KMS-11 (cell line): ENCODE results near the gene FOXP4.

Experiments used
- H2AFZ ChIP-seq: fragments of 200-600 bp; sonication (generic); 2 replicates; pipeline ENCODE4 v1.6.1; 2016; ENCODE audit warnings: antibody characterized with exemption, mixed run types, low read depth
- H3K27ac ChIP-seq: fragments of 200-600 bp; sonication (generic); 2 replicates; pipeline ENCODE4 v1.6.1; 2016; ENCODE audit warnings: mild to moderate bottlenecking, mixed run types
- H3K27me3 ChIP-seq: fragments of 200-600 bp; sonication (generic); 2 replicates; pipeline ENCODE4 v1.6.1; 2017; ENCODE audit warnings: mild to moderate bottlenecking, low read depth, mixed run types, moderate library complexity; ENCODE audit not compliant: insufficient read depth
- H3K36me3 ChIP-seq: fragments of 200-600 bp; sonication (generic); 2 replicates; pipeline ENCODE4 v1.6.1; 2017; ENCODE audit warnings: mild to moderate bottlenecking, mixed run types; ENCODE audit not compliant: insufficient read depth
- H3K4me1 ChIP-seq: fragments of 200-600 bp; sonication (generic); 2 replicates; pipeline ENCODE4 v1.6.1; 2016; ENCODE audit warnings: mild to moderate bottlenecking, low read depth, mixed run types; ENCODE audit not compliant: poor library complexity, severe bottlenecking
- H3K4me2 ChIP-seq: fragments of 200-600 bp; sonication (generic); 2 replicates; pipeline ENCODE4 v1.7.0; 2016; ENCODE audit warnings: mild to moderate bottlenecking, mixed run types
- H3K4me3 ChIP-seq: fragments of 200-600 bp; sonication (generic); IDR thresholded peaks from 2 replicates; pipeline ENCODE4 v1.6.1; 2017; ENCODE audit warnings: low read depth, low read length, mixed read lengths; ENCODE audit not compliant: insufficient read depth
- H3K79me2 ChIP-seq: fragments of 200-600 bp; sonication (generic); 2 replicates; pipeline ENCODE4 v1.6.1; 2016; ENCODE audit warnings: low read depth, mixed run types; ENCODE audit not compliant: insufficient read depth
- H3K9ac ChIP-seq: fragments of 200-600 bp; sonication (generic); 2 replicates; pipeline ENCODE4 v1.6.1; 2016; ENCODE audit warnings: mild to moderate bottlenecking, mixed run types
- H4K20me1 ChIP-seq: fragments of 200-600 bp; sonication (generic); 2 replicates; pipeline ENCODE4 v1.6.1; 2016; ENCODE audit warnings: mild to moderate bottlenecking, mixed run types; ENCODE audit not compliant: insufficient read depth
- TF ChIP-seq, protein P1 (sequence below): fragments of 200-600 bp; sonication (generic); conservative IDR thresholded peaks from 2 replicates; pipeline ENCODE4 v1.6.1; 2017; ENCODE audit warnings: low read depth, mild to moderate bottlenecking, antibody characterized with exemption, low read length, moderate library complexity, mixed read lengths

FOXP4 gene

DNA sequence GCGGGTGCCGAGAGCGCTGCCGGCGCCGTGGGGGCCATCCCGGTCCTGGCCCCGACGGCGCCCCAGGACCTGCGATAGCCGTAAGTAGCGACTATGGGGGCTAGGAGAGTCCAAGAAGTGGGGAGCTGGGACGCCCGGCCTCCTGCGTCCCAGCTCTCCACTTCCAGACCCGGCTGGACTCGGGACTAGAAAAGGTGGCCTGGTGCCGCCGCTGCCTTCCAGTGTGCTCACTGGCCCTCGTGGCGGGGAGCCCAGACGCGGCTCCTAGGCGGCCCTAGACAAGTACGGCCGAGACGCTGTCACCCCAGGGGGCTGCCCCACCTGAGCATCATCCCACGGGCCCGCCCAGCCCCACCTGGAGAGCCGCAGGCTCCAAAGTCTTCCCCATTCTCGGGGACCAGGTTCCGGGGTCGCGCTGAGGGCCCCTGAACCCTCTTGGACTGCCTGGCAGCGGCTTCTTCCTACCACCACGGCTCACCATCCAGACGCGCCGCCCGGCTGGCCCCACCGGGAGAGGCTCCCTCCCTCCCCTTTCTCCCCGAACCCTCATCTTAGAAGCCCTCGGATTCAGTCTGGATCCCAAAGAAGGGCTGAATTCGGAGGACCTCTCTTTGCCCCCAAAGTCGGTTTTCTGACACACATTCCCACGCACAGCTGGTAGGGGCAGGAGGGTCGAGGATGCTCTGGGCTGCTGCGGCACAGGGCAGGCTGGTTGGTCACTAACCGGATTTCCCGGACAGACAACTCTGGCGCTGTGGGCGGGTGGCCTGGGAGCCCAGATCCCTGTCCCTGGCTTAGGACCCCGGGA lies 91.2 kb downstream of the FOXP4 start:
- Histone ChIP-seq H3K4me1 (no peaks in the 10 kb centered on the region), H4K20me1 (no peaks in the 10 kb centered on the region), H3K36me3 (no peaks in the 10 kb centered on the region), H3K79me2 (no peaks in the 10 kb centered on the region), H3K4me2 (no peak overlapping the region), H2AFZ (no peak overlapping the region), H3K9ac (no peak overlapping the region), H3K4me3 (no peak overlapping the region), H3K27ac (no peak overlapping the region), H3K27me3 (peaks cover 34% of the 10 kb centered on the region; the same call in 1 of the 2 replicates)
- TF ChIP-seq, protein P1, sequence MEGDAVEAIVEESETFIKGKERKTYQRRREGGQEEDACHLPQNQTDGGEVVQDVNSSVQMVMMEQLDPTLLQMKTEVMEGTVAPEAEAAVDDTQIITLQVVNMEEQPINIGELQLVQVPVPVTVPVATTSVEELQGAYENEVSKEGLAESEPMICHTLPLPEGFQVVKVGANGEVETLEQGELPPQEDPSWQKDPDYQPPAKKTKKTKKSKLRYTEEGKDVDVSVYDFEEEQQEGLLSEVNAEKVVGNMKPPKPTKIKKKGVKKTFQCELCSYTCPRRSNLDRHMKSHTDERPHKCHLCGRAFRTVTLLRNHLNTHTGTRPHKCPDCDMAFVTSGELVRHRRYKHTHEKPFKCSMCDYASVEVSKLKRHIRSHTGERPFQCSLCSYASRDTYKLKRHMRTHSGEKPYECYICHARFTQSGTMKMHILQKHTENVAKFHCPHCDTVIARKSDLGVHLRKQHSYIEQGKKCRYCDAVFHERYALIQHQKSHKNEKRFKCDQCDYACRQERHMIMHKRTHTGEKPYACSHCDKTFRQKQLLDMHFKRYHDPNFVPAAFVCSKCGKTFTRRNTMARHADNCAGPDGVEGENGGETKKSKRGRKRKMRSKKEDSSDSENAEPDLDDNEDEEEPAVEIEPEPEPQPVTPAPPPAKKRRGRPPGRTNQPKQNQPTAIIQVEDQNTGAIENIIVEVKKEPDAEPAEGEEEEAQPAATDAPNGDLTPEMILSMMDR: no peak

- TF ChIP-seq, protein P1: no peak
- no peaks in the 10 kb centered on the region for H3K4me1 ChIP-seq
- H2AFZ ChIP-seq: no peak within 1 kb of the TSS
- H3K27ac ChIP-seq: no peak within 1 kb of the TSS
- peaks cover 42% of the 10 kb centered on the region; the same call in 1 of the 2 replicates for H3K27me3 ChIP-seq
- H3K9ac ChIP-seq: no peak within 1 kb of the TSS
- no peak within 1 kb of the TSS for H3K4me2 ChIP-seq
- H3K4me3 ChIP-seq: no peak within 1 kb of the TSS
- no peaks in the 10 kb centered on the region for H4K20me1 ChIP-seq
- H3K36me3 ChIP-seq: no peaks in the 10 kb centered on the region
- no peaks in the 10 kb centered on the region for H3K79me2 ChIP-seq
Measured at GRCh38 chr6:41638002-41638934, 92.1 kb downstream of the FOXP4 start, which contains the start of gene MDFI. Gene MDFI (plus strand): TSS chr6:41638468. CDS start chr6:41638750, 282 bp downstream.

DNA sequence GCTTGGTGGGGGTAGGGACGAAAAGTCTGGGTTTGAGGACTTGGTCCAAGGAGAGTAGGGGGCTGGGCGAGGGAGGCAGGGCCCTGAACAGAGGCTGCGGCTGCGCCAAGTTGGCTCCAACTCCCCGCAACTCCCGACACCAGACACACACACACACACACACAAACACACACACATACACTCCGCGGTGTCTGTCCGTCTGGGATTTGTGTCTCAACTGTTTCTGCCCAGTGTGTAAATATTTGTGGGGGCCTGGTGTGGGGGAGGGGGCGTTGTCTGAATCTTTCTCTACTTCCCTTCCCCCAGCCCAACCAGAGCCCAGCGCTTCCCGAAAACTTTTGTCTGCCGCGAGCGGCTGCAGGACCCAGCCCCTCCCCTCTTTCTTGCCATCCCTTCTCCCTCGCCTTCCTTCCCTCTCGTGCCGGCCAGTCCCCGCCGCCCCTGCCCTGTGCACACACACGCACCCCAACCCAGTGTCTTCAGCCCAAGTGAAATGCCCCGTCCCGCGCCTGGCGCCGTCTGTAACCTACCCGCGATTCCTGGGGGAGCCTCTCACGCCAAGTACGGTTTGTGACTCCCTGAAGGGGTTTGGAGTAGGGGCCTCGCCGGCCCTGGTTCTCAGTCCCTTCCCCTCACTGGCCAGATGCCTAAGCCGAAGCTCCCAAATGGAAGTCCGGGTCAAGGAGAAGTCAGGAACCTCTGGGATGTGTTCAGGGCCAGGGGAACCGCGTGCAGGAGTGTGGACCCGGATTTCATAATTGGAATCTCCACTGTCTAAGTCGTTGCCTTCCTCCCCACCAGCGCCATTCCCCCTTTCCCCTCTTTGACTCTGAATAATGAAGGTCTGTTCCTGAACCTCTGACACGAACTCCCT lies 93.0 kb downstream of the FOXP4 start:
- no peak overlapping the region for H2AFZ ChIP-seq
- no peak overlapping the region for H3K27ac ChIP-seq
- peaks cover 47% of the 10 kb centered on the region; the same call in 1 of the 2 replicates for H3K27me3 ChIP-seq
- H3K9ac ChIP-seq: no peak overlapping the region
- no peaks in the 10 kb centered on the region for H4K20me1 ChIP-seq
- no peaks in the 10 kb centered on the region for H3K36me3 ChIP-seq
- H3K4me3 ChIP-seq: no peak overlapping the region
- H3K4me2 ChIP-seq: no peak overlapping the region
- TF ChIP-seq, protein P1: no peak
- H3K79me2 ChIP-seq: no peaks in the 10 kb centered on the region
- H3K4me1 ChIP-seq: no peaks in the 10 kb centered on the region

GRCh38 chr6:41639809-41640371 lies 93.7 kb downstream of the FOXP4 start:
- Histone ChIP-seq H3K36me3 (no peaks in the 10 kb centered on the region), H3K27me3 (peaks cover 54% of the 10 kb centered on the region; the same call in 1 of the 2 replicates), H4K20me1 (no peaks in the 10 kb centered on the region), H3K4me1 (no peaks in the 10 kb centered on the region), H3K4me3 (no peak overlapping the region), H2AFZ (no peak overlapping the region), H3K9ac (no peak overlapping the region), H3K79me2 (no peaks in the 10 kb centered on the region), H3K27ac (no peak overlapping the region), H3K4me2 (no peak overlapping the region)
- TF ChIP-seq, protein P1: no peak
